Left ventricle myocardium inferior (tissue), 1 donor: ENCODE data around the gene ADGRA1. TPM values are rescaled to one million over a fixed set of nuclear protein-coding genes. Genes with fewer than 3 reads are reported as not detected.
"Not testable (repeated sequence)": the region's sequence is repeated elsewhere in the genome, so short reads cannot be mapped to it uniquely, and the experiment has no call there.

Source experiments
- DNase-seq: peaks from one replicate; pipeline ENCODE4 v3.0.0-alpha.2; 2020
- H3K27ac ChIP-seq: fragments of 200-600 bp; replicated peaks from 2 replicates; pipeline ENCODE4 v1.8.0; 2021
- H3K27me3 ChIP-seq: fragments of 200-600 bp; 2 replicates; pipeline ENCODE4 v1.8.0; 2021; ENCODE audit warnings: low read depth
- H3K36me3 ChIP-seq: fragments of 200-600 bp; 2 replicates; pipeline ENCODE4 v1.8.0; 2021
- H3K4me1 ChIP-seq: fragments of 200-600 bp; 2 replicates; pipeline ENCODE4 v1.8.0; 2021
- H3K4me3 ChIP-seq: fragments of 200-600 bp; 2 replicates; pipeline ENCODE4 v1.8.0; 2021; ENCODE audit warnings: mild to moderate bottlenecking, moderate library complexity
- H3K9me3 ChIP-seq: fragments of 200-600 bp; replicated peaks from 2 replicates; pipeline ENCODE4 v1.8.0; 2021
- intact Hi-C: fragments of 100-400 bp; cut with micrococcal nuclease; formaldehyde crosslinking; loops from one replicate; pipeline ENCODE4 v1.11.0; 2022
- total RNA-seq: library from RNA; stranded (reverse); fragmentation: NEBNext Ultra II Directional; extraction: Animal tissue kit (Norgen Biotek cat#: 25700); gene quantifications from one replicate; pipeline ENCODE4 v1.2.1, GENCODE V29; 2021
- TF ChIP-seq, protein P1 (sequence below): fragments of 200-600 bp; IDR thresholded peaks from 2 replicates; pipeline ENCODE4 v1.8.0; 2021; ENCODE audit warnings: antibody characterized with exemption, mild to moderate bottlenecking, borderline replicate concordance
- donor health status: DM: no; HTN: yes; CAD: no; lungs with severe emphysema.

The ADGRA1 gene
- total RNA-seq, 1 donor from 2014 or later: not detected

DNA sequence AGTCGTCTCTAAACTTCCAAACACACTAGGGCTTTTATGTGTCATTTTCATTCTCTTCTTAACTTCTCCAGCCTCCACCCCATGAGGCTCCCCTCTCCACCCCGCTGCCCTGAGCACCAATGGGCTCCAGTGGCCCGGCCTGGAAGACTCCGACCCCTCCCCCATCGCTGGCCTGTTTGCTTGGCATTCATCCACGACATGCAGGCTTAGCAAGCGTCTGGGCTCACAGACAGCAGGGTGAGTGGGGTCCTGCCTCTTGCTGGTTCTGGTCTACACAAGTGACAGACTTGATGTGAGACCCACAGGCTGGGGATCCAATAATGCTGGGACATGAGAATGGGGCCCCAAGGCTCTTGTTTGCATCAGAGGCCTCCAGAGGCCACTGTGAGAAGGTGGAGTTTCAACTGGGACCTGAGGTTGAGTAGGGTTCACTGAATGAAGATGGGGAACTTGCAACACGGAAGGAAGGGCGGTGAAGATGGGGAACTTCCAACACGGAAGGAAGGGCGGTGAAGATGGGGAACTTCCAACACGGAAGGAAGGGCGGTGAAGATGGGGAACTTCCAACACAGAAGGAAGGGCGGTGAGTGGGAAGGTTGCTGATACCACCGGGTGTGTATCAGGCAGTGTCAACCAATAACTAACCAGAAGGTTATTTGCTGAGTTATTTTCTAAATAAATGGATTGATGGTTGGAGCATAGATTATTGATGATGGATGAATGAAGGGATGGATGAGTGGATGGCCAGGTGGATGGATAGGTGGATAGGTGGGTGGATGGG, 86.3 kb downstream of the ADGRA1 start:
- TF ChIP-seq, protein P1, sequence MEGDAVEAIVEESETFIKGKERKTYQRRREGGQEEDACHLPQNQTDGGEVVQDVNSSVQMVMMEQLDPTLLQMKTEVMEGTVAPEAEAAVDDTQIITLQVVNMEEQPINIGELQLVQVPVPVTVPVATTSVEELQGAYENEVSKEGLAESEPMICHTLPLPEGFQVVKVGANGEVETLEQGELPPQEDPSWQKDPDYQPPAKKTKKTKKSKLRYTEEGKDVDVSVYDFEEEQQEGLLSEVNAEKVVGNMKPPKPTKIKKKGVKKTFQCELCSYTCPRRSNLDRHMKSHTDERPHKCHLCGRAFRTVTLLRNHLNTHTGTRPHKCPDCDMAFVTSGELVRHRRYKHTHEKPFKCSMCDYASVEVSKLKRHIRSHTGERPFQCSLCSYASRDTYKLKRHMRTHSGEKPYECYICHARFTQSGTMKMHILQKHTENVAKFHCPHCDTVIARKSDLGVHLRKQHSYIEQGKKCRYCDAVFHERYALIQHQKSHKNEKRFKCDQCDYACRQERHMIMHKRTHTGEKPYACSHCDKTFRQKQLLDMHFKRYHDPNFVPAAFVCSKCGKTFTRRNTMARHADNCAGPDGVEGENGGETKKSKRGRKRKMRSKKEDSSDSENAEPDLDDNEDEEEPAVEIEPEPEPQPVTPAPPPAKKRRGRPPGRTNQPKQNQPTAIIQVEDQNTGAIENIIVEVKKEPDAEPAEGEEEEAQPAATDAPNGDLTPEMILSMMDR: no peak
- no peaks in the 10 kb centered on the region for H3K4me1 ChIP-seq
- intact Hi-C loops: no loop called here
- peaks cover 56% of the 10 kb centered on the region for H3K27me3 ChIP-seq
- no peaks in the 10 kb centered on the region for H3K36me3 ChIP-seq
- no peak overlapping the region for H3K27ac ChIP-seq
- H3K4me3 ChIP-seq: no peak overlapping the region
- no peak for DNase-seq
- no peaks in the 10 kb centered on the region for H3K9me3 ChIP-seq

GRCh38 chr10:133174689-133175263, 87.1 kb downstream of the ADGRA1 start:
- H3K4me3 ChIP-seq: no peak overlapping the region
- no peaks in the 10 kb centered on the region for H3K36me3 ChIP-seq
- peaks cover 56% of the 10 kb centered on the region for H3K27me3 ChIP-seq
- H3K4me1 ChIP-seq: no peaks in the 10 kb centered on the region
- no peak for DNase-seq
- H3K27ac ChIP-seq: no peak overlapping the region
- intact Hi-C loops: no loop called here
- no peaks in the 10 kb centered on the region for H3K9me3 ChIP-seq
- TF ChIP-seq, protein P1: no peak

GRCh38 chr10:133175624-133176023, 87.9 kb downstream of the ADGRA1 start:
- H3K27ac ChIP-seq, H3K9me3 ChIP-seq, H3K4me1 ChIP-seq, DNase-seq, H3K4me3 ChIP-seq, H3K36me3 ChIP-seq, intact Hi-C loops: not testable (repeated sequence)
- H3K27me3 ChIP-seq: peaks cover 57% of the 10 kb centered on the region

- Histone ChIP-seq H3K4me1 (no peaks in the 10 kb centered on the region), H3K27ac (no peak overlapping the region), H3K4me3 (no peak overlapping the region), H3K9me3 (no peaks in the 10 kb centered on the region), H3K27me3 (peaks cover 60% of the 10 kb centered on the region), H3K36me3 (no peaks in the 10 kb centered on the region)
- DNase-seq: no peak
- intact Hi-C loops: no loop called here
- TF ChIP-seq, protein P1: no peak
Measured at GRCh38 chr10:133176546-133176945, 88.8 kb downstream of the ADGRA1 start.

GRCh38 chr10:133177380-133178157, 89.8 kb downstream of the ADGRA1 start:
- intact Hi-C loops: no loop called here
- no peak overlapping the region for H3K4me3 ChIP-seq
- H3K4me1 ChIP-seq: no peaks in the 10 kb centered on the region
- H3K9me3 ChIP-seq: no peaks in the 10 kb centered on the region
- no peak overlapping the region for H3K27ac ChIP-seq
- TF ChIP-seq, protein P1: no peak
- no peaks in the 10 kb centered on the region for H3K36me3 ChIP-seq
- peaks cover 61% of the 10 kb centered on the region for H3K27me3 ChIP-seq
- no peak for DNase-seq
